Duodenal mucosa (tissue), 2 donors: Measurements from ENCODE around the gene EXOSC5.
"Not testable (repeated sequence)": the region's sequence is repeated elsewhere in the genome, so short reads cannot be mapped to it uniquely, and the experiment has no call there.

ENCODE experiments used
- H3K27ac ChIP-seq: one replicate; pipeline ENCODE4 v1.7.0; 2013; ENCODE audit warnings: low read depth, low read length
- H3K27me3 ChIP-seq, 2 donors: one replicate each; pipeline ENCODE4 v1.7.0; 2013; ENCODE audit warnings: low read length in 2 of 2, control low read depth in 1 of 2; ENCODE audit not compliant: insufficient read depth in 2 of 2, control insufficient read depth in 1 of 2
- H3K36me3 ChIP-seq, 2 donors: one replicate each; pipeline ENCODE4 v1.7.0; 2013; ENCODE audit warnings: low read length in 2 of 2, control low read depth in 1 of 2; ENCODE audit not compliant: insufficient read depth in 2 of 2, control insufficient read depth in 1 of 2
- H3K4me1 ChIP-seq, 2 donors: one replicate each; pipeline ENCODE4 v1.7.0; 2013; ENCODE audit warnings: low read length in 2 of 2, control low read depth in 1 of 2; ENCODE audit not compliant: insufficient read depth in 2 of 2, control insufficient read depth in 1 of 2
- H3K4me3 ChIP-seq, 2 donors: one replicate each; pipeline ENCODE4 v1.7.0; 2013; ENCODE audit warnings: low read length in 2 of 2, low read depth in 1 of 2
- H3K9ac ChIP-seq, 2 donors: one replicate each; pipeline ENCODE4 v1.7.0; 2013; ENCODE audit warnings: low read length in 2 of 2, low read depth in 1 of 2
- H3K9me3 ChIP-seq, 2 donors: one replicate each; pipeline ENCODE4 v1.7.0; 2013; ENCODE audit warnings: low read length in 2 of 2, control low read depth in 1 of 2; ENCODE audit not compliant: control insufficient read depth in 1 of 2

The EXOSC5 gene

DNA sequence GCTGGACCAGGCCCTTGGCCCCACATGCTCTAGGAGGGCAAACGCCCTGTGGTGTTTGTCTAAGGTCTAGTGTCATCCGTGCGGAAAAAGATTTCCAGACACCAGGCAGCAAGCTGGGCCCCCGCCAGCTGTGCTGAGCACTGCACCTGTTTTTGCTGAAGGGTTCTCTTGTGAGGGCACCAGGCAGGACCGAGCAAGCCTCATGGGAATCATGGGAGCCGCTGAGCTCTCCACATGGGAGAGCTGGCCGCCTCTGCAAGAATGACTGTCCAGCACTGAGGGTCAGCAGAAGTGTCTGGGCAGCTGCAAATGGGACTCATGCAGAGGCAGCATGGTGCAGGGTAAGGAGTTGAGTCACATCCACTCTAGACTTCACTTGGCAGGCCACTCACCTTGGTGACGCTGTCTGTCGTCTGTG lies 18.0 kb upstream of the EXOSC5 start:
- Histone ChIP-seq H3K27me3 (no peaks in the 10 kb centered on the region), H3K36me3 (peaks cover 14 to 72% of the 10 kb centered on the region in 2 donors), H3K9me3 (no peaks in the 10 kb centered on the region), H3K27ac (no peak overlapping the region), H3K4me1 (peaks cover 12 to 13% of the 10 kb centered on the region in 2 donors), H3K4me3 (no peak overlapping the region), H3K9ac (no peak overlapping the region)

DNA sequence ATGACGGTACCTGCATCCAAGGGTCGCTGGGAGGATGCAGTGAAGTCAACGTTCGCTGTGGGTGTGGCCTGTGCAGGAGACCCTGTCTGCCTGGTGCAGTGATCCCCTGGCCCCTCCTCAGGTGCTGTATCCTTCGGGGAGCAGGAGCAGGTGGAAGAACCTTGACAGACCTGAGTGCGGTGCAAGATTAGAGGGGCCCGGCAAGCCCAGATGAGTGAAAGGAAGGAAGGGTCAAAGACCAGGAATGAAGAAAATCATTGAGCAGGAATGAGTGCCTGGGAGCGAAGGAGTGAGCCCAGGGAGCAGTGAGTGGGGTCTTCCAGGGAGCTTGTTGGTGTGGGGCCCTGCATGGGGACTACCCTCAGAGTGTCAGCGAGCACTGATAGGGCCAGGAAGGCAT lies 17.3 kb upstream of the EXOSC5 start:
- Histone ChIP-seq H3K4me3 (no peak overlapping the region), H3K9ac (no peak overlapping the region), H3K27ac (no peak overlapping the region), H3K9me3 (no peaks in the 10 kb centered on the region), H3K4me1 (peaks cover 16 to 17% of the 10 kb centered on the region in 2 donors), H3K36me3 (peaks cover 17 to 66% of the 10 kb centered on the region in 2 donors), H3K27me3 (no peaks in the 10 kb centered on the region)

DNA sequence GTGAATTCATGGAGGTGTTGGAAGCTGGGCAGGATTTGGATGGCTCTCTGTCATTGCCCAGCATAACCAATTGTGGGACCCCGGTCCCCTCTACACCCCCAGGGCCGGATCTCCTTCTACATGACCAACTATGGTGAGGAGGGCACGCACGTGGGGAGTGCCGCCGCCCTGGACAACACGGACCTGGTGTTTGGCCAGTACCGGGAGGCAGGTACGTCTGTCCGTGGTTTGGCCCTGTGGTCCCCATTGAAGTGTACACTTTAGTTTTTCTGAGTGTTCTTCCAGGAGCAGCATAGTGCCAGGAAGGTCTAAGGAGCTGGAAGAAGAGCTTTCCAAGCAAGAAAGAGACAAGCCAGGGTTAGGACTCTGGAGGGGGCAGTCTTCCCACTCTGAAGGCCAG lies 16.8 kb upstream of the EXOSC5 start:
- Histone ChIP-seq H3K4me1 (peaks cover 17 to 21% of the 10 kb centered on the region in 2 donors), H3K27ac (no peak overlapping the region), H3K4me3 (no peak overlapping the region), H3K27me3 (no peaks in the 10 kb centered on the region), H3K9me3 (no peaks in the 10 kb centered on the region), H3K9ac (no peak overlapping the region), H3K36me3 (peaks cover 14 to 61% of the 10 kb centered on the region in 2 donors)

DNA sequence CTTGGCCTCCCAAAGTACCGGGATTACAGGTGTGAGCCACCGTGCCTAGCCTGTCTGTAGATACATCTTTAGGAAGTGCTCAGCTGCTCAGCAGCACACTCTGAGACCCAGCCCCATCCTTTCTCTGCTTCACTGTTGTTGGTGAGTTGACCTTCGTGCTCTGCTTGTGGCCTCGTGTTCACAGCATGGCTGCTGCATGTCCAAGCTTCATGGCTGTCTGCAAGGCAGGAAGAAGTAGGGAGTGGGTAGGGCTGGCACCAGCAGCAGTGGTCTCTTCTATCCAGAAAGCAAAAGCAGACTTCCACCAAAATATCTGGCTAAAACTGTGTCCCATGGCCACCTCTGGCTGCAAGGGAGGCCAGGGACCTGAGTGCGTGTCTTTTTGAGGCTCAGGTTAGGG lies 15.8 kb upstream of the EXOSC5 start:
- Histone ChIP-seq H3K36me3 (peaks cover 13 to 52% of the 10 kb centered on the region in 2 donors), H3K4me3 (no peak overlapping the region), H3K9ac (no peak overlapping the region), H3K27ac (no peak overlapping the region), H3K9me3 (no peaks in the 10 kb centered on the region), H3K27me3 (no peaks in the 10 kb centered on the region), H3K4me1 (peaks cover 21% of the 10 kb centered on the region in 2 donors)

DNA sequence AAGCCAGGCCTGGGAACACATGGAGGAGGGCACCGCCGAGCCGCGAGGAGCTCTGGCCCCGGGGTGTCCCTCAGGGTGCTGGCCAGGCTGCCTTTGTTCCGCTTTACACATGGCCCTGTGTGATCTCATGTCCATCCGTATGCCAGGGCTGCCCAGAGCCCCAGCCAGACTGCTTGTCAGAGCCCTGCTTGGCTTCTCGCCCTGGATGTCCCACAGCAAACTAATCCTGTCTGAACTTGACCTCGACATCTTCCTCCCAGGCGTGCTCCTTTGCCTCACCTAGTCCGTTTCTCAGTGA lies 14.8 kb upstream of the EXOSC5 start:
- no peak overlapping the region for H3K27ac ChIP-seq
- no peaks in the 10 kb centered on the region for H3K27me3 ChIP-seq
- no peak overlapping the region for H3K9ac ChIP-seq
- H3K4me1 ChIP-seq = peaks cover 21% of the 10 kb centered on the region in 2 donors
- H3K36me3 ChIP-seq = peaks cover 13 to 45% of the 10 kb centered on the region in 2 donors
- no peak overlapping the region for H3K4me3 ChIP-seq
- H3K9me3 ChIP-seq = no peaks in the 10 kb centered on the region

DNA sequence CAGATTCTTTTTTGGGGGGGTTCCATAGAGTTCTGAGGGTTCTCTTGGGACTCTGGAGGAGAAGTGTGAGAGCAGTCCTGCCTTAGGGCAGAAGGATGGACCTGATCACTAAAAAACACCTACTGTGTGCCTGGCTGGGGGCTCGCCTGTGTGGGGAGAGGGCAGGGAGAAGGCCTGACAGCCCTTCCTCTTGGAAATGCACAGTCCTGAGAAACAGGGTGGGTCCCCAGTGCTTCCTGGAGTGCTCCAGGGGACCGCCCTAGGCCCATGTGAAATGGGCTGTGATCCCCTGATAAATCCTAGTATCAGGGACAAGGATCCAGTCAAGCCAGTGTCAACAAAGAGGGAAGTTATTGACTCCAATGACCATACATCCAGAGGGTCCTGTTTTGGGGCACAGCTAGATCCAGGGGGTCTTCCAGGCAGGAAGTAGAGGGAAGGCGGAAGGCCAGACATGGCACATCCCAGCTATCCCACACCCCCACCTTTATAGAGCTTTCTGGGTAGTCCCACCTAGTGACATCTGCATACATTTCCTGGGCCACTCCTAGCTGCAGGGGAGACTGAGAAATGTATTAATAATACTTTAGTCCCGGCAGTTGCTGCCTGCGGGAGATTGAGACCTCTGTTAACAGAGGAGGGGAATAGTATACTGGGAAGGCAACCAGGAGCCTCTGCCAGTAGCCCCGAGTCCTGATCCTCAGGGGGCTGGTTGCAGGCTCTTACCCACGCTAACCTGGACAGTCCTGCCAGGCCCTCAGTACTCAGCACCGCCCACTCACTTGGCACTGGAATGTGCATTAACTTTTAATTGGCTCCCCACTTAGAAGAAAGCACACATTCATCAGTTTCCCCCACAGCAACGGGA lies 14.2 kb upstream of the EXOSC5 start:
- H3K36me3 ChIP-seq = peaks cover 13 to 40% of the 10 kb centered on the region in 2 donors
- H3K27ac ChIP-seq = no peak overlapping the region
- no peaks in the 10 kb centered on the region for H3K27me3 ChIP-seq
- no peaks in the 10 kb centered on the region for H3K9me3 ChIP-seq
- H3K4me1 ChIP-seq = peaks cover 21% of the 10 kb centered on the region in 2 donors
- H3K9ac ChIP-seq = no peak overlapping the region
- no peak overlapping the region for H3K4me3 ChIP-seq

DNA sequence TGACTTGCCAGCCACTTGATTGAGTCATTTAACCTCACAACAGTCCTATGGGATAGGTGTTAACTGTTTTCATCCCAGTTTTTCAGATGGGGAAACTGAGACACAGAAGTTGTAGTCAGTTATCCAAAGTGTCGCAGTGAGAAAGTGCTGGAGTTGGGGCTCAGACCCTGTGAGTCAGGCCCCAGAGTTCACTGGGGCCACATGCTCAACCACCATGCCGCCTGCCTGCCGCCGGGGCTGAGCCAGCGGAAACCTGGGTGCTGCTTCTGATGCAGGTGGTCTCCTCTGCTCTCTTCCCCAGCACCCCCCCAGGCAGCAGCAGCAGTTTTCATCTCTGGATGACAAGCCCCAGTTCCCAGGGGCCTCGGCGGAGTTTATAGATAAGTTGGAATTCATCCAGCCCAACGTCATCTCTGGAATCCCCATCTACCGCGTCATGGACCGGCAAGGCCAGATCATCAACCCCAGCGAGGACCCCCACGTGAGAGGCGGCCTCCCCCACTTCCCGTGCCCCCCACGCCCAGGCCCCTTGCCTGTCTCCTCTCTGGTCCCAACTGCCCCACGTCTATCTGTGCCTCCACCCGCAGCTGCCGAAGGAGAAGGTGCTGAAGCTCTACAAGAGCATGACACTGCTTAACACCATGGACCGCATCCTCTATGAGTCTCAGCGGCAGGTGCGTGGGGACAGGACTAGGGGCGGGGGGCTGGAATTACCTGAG lies 13.3 kb upstream of the EXOSC5 start:
- Histone ChIP-seq H3K4me1 (peaks cover 21% of the 10 kb centered on the region in 2 donors), H3K9me3 (no peaks in the 10 kb centered on the region), H3K9ac (no peak overlapping the region), H3K27ac (no peak overlapping the region), H3K27me3 (no peaks in the 10 kb centered on the region), H3K36me3 (peaks cover 13 to 40% of the 10 kb centered on the region in 2 donors), H3K4me3 (no peak overlapping the region)

DNA sequence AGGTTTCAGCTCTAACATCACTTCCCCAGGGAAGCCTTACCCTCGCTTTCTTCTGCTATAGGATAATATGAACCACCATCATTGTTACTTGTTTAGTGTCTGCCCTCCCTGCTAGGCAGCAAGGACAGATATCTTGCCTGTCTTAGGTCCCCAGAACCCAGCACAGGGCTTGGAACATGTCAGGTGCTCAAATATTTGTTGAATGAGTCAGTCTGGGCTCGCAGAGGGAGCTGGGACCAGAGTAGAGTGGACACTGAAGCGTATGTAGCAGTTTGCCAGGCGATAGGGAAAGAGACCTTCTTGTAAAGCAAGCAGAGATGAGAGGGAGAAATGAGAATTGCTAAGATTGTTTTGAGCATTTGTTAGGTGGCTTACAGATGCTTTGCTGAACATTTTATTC lies 12.1 kb upstream of the EXOSC5 start:
- no peak overlapping the region for H3K27ac ChIP-seq
- no peaks in the 10 kb centered on the region for H3K27me3 ChIP-seq
- H3K9ac ChIP-seq = no peak overlapping the region
- no peak overlapping the region for H3K4me3 ChIP-seq
- H3K36me3 ChIP-seq = peaks cover 8 to 28% of the 10 kb centered on the region in 2 donors
- peaks cover 10 to 15% of the 10 kb centered on the region in 2 donors for H3K4me1 ChIP-seq
- no peaks in the 10 kb centered on the region for H3K9me3 ChIP-seq

DNA sequence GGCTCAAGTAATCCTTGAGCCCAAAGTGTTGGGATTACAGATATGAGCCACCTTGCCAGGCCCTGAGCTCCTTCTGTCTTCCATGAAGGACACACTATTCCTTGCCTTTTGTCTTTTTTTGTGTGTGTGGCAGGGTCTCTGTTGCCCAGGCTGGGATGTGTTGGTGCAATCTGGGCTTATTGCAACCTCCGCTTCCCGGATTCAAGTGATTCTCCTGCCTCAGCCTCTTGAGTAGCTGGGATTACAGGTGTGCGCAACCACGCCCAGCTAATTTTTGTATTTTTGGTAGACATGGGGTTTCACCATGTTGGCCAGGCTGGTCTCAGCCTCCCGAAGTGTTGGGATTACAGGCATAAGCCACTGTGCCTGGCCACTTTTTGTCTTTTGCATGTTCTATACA lies 11.7 kb upstream of the EXOSC5 start:
- H3K4me1 ChIP-seq = peaks cover 8 to 11% of the 10 kb centered on the region in 2 donors
- H3K9me3 ChIP-seq, H3K9ac ChIP-seq, H3K27ac ChIP-seq, H3K27me3 ChIP-seq, H3K4me3 ChIP-seq: not testable (repeated sequence)
- H3K36me3 ChIP-seq = peaks cover 8 to 24% of the 10 kb centered on the region in 2 donors

DNA sequence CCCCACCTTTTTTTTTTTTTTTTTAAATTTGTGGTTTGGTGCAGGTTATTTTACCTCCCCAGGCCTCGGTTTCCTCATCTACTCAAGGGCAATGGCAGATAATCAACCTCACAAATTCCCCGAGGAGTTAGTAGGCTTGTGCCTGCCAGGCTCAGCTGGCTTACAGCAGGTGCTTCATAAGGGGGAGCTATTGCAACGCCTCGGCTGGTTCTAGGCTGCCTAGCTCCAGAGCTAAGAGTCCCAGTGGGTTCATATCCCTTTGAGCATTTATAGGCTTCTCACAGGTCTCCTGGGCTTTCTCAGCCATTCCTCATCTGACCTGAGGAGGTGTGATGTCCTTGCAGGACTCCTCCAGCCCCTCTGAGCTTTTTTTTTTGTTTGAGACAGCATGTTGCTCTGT lies 11.1 kb upstream of the EXOSC5 start:
- Histone ChIP-seq H3K9me3 (no peaks in the 10 kb centered on the region), H3K9ac (no peak overlapping the region), H3K36me3 (peaks cover 11 to 18% of the 10 kb centered on the region in 2 donors), H3K27ac (no peak overlapping the region), H3K27me3 (no peaks in the 10 kb centered on the region), H3K4me1 (peaks cover 8 to 14% of the 10 kb centered on the region in 2 donors), H3K4me3 (no peak overlapping the region)
